8988T (cell line): Measurements from ENCODE around the gene PEX10.
"Not testable (repeated sequence)": the region's sequence is repeated elsewhere in the genome, so short reads cannot be mapped to it uniquely, and the experiment has no call there.

Experiments
- DNase-seq: peaks from one replicate; pipeline ENCODE4 v3.0.0; 2011

PEX10 gene

DNA sequence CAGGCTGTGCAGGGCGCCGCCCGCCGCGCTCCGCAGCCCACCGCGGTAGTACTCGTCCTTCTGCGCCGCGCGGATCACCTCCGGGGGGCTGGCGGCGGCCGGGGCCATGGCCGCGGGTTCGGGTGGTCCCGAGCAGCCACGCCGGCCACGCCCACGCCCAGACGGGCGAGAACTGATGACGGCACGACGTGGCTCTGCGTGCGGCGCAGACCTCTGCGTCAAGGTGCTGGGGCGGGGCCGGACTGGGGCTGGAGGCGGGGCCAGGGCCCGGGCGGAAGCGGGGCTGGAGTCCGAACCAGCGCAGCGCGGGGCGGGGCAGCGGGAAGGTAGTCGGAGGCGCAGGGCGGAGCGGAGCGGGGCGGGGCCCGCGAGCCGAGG, at the start of gene PEX10:
Gene PEX10 (minus strand): TSS at position 170 of the 378 bp plus-strand sequence. CDS start 62 bp downstream, at position 108.
- DNase-seq, result peak; percentile 86

DNA sequence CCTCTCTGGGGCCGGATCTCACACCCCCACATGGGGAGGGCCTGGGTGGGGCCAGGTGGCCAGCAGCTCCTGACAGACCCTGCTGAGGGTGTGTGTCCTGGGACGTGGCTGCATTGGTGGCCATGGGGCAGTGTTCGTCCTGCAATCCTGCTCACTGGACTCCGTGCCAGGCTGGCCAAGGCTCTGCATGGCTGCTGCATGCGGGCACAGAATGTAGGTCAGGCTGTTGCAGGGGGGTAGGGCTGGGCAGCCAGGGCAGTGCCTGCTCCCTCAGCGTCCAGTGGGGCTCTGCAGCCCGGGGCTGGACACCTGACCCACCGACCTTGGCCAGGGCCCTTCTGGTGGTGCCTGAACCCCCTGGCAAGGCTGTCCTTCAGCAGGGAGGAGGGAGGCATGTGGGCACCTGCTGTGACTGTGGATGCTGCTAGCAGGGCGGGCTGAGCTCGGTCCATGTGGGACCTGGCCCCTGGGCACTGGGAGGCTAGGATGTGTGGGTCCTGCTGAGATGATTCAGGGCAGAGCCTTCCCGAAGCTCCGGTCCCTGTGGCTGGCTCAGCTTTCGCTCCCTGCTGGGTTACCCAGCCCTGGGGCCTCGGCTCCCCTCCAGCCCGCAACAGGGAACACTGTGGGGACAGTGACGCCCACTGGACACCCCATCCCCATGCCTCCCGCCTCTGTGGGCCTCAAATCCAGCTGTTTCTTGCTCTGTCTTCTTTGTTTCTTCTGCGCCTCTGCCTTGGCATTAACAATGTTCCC, 48.8 kb upstream of the PEX10 start:
- no peak for DNase-seq

DNA sequence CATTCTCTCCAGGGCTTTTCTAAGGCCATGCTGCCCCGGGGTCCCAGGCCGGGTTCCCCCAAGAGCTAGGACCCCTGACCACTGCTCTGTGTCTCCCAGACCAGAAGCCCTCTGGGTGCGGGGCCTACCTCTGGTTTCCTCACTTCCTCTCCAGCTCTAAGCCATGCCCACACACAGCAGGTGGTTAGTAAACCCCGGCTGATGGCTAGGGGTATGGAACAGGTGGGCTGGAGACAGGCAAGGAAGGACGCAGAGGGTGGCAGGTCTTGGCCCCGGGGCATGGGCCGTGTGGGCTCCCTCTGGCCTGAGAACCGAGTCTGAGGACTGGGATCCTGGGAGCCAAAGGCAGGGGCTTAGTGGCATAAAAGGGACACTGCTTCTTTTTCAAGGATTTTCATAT, 47.8 kb upstream of the PEX10 start:
- no peak for DNase-seq

DNA sequence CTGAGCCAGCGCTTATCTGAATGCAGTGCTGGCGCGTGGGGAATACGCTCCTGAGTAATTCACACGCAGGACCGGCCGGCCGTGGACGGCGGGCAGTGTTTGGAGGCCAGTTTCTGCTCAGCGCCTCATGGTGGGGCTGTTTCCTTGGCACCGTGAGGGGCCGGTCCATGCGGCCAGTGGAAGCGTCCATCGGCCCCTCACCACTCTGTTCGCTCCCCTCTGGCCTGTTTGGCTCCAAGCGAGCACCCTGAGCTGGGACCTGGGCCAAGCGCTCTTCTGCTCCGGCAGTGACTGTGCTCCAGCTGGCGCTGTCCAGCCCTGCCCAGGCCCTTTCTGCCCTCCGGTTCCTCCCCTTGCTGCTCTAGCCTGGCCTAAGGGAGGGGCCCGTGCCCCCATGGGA, 47.4 kb upstream of the PEX10 start:
- no peak for DNase-seq

DNA sequence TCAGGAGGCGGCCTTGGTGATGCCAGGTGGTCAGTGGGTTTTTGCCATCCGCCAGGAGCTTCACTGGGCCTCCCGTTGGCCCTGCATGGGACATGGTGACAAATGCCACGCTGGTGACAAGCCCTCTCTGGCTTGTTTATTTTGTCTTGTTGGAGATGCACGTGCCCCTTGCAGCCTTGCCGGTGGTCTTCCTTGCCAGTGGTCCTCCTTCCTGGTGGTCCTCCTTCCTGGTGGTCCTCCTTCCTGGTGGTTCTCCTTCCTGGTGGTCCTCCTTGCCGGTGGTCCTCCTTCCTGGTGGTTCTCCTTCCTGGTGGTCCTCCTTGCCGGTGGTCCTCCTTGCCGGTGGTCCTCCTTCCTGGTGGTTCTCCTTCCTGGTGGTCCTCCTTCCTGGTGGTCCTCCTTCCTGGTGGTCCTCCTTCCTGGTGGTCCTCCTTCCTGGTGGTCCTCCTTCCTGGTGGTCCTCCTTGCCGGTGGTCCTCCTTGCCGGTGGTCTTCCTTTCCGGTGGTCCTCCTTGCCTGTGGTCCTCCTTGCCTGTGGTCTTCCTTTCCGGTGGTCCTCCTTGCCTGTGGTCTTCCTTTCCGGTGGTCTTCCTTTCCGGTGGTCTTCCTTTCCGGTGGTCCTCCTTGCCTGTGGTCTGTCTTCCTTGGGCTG, 46.9 kb upstream of the PEX10 start:
- DNase-seq, result not testable (repeated sequence)

DNA sequence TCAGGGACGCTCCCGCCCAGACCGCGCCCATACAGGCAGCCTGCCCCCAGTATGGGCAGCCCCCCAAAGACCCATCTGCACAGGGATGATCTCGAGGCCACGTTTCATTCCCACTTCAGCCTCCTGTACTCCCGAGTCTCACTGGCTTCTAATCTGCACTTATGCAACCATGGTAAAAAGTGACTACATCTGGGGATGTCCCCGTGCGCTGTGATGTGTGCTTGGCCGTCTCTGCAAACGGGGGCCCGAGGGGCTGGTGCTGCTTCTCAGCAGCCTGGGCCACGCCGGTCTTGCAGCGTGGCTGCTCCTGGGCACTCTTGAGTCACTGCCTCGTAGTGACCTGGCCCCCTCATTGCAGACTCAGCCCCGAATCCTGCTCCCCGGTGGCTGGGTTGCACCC, 46.3 kb upstream of the PEX10 start:
- no peak for DNase-seq

DNA sequence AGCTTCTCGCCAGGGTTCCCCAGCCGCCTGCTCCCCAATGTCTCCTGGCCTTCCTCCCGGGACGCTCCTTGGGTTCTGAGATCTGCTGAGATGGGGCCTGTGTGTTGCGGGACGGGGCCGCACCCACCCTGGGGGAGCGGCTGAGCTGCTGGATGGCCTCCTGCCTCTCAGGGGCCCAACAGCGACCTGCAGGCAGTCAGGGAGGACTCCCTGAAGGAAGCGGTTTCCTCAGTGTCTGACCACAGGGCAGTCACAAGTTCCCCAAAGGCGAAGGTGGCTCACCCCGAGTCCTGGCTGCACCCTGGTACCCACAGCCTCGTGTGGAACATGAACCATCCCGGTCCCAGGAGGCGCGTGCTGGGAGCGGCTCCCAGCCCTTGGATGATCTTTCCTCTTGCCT, 45.1 kb upstream of the PEX10 start:
- no peak for DNase-seq

DNA sequence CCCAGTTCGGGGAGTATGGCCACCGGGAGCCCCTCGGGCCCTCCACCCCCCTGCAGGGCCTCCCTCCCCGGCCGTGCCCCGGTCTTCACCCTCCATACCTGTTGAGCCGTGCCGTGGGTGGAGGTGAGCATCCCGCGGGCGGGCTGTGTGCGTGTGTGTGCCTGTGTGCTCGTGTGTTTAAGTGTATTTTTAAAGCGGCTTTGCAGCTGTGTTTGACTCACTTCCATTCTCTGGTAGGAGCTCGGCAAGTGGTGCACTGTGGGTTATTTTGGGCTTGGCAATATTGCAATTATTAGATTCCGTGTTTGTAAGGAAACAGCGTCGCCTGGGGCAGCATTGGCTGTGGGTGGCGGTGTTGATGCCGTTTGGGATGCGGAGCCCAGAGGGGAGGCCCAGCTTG, 43.4 kb upstream of the PEX10 start:
- no peak for DNase-seq

DNA sequence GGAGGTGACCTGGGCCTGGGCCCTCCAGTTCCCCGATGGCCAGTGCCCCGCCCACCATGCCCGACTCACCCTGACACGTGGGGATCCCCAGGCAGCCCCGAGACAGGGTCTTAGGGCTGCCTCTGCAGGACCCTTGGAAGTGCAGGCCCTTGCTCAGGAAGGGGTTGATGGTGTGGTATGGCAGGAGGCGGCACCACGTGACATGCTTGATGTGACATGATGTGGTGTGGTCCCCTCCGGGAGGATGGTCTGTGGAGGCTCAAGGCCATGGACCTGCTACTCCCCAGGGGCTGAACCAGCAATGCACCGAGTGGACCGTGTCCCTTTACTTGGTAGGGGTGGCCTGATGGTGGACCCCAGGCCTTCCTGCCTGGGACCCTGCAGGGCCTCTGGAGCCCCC, 41.9 kb upstream of the PEX10 start:
- no peak for DNase-seq

DNA sequence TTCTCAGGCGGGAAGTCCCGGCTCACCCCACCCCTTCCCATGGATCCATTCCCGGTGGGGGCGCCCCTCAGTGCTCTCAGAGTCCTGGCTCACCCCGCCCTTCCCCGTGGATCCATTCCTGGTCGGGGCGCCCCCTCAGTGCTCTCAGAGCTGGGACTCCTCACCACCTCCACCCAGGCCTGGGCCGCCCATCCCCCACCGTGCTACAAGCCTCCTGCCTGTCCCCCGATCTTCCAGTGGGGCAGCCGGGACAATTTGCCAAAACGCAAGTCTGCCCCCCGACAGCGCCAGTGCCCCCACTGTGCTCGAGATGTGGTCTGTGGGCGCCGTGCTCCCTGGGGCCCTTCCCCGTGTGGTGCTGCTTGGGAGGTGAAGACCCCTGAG, 40.6 kb upstream of the PEX10 start:
- no peak for DNase-seq

DNA sequence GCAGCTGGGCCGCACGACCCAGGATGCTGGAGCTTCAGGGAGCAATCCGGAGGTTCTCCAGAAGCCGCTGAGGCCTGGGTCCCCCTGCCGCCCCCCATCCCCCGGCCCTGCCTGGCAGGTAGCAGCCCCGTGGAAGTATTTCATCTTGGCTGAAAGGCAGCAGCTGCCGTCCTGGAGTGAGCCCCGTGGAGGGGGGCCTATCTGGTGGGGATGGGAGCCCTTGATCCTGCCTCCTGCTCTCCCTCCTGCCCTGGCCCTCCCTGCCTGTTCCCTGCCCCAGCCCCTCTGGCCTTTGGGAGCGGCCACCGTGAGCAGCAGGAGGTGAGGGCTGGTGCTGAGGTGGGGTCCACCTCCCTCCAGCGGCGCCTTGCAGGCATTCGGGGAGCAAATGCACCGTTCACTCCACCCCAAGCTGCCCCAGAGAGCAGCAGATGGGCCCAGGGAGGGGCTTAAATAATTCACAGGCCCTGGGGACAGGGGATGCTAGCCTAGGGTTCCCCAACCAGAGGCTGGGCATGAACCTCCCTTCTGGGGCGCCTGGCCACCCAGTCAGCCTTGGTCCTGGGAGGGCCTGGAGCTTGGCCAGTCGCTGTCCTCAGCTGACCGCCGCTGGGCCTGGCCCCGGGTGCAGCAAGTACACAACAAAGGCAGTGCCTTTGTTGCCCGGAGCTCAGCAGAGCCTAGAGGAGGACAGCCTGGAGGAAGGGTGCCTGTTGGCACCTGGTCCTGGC, 40.0 kb upstream of the PEX10 start:
- no peak for DNase-seq

DNA sequence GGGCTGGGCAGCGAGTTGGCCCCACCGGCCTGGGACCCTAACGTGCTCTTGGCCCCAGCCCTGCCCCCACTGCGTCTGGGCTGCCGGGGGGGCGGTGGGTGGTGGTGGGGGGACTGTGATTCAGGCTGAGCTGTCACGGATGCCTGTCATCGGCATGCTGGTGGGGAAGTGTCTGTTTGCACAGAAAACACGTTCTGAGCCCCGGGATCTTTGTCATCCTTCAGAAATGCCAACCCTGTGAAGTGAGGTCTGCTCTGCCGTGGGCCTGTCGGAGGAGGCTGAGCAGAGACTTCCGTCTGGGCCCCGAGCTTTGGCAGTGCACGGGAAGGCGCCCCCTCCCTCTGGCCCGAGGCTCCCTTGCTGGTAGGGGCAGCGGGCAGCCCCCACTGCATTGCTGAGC, 39.4 kb upstream of the PEX10 start:
- DNase-seq, result peak; percentile 97

DNA sequence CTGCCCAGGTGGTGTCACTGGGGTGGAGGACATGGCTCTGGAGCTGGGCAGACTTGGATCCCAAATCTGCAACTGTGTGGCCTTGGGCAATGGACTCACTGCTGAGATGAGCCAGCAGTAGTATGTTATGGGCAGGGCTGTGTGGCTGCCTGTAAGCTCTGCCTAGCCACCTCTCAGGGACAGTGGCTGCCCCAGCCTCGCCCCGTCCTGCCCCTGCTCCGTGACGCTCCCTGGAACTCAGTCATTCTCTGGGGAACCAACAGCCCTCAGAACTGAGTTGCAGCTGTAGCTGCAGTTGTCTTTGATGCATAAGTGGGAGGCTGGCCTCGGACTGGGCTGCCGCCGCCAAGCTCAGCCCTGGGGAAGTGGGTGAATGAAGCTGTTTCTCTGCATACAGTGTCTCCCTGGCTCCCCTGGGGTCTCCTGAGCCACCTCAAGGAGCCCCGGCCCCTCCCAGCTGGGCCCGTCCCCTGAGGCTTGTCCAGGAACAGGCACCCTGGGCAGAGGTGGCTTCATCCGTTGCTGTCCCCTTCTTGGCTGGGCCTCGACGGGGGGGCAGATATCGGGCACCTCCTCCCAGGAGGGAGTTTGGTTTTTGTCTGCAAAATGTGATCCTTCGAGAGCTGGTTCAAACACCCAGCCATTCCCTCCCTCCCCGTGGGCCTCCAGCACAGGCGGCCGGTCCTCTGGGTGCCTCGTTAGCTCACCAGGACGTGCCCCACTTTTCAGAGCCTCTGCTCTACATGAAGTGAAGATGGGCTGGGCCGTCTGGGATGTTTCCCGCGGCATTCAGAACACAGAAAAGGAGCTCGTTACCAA, 37.5 kb upstream of the PEX10 start:
- no peak for DNase-seq

DNA sequence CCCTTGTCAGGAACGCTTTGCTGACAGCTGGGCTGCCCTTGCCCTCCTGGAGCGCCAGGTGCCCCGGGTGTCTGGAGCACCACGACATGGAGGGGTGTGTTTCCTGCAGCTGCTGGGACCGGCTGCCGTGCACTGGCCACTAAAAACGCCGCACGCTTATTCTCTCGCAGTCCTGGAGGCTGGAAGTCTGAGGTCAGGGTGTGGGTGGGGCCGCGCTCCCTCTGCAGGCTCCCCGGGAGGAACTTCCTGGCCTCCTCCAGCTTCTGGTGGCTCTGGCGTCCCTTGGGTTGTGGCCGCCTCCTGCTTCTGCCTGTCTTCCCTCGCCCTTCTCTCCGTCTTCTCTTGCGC, 35.7 kb upstream of the PEX10 start:
- no peak for DNase-seq

DNA sequence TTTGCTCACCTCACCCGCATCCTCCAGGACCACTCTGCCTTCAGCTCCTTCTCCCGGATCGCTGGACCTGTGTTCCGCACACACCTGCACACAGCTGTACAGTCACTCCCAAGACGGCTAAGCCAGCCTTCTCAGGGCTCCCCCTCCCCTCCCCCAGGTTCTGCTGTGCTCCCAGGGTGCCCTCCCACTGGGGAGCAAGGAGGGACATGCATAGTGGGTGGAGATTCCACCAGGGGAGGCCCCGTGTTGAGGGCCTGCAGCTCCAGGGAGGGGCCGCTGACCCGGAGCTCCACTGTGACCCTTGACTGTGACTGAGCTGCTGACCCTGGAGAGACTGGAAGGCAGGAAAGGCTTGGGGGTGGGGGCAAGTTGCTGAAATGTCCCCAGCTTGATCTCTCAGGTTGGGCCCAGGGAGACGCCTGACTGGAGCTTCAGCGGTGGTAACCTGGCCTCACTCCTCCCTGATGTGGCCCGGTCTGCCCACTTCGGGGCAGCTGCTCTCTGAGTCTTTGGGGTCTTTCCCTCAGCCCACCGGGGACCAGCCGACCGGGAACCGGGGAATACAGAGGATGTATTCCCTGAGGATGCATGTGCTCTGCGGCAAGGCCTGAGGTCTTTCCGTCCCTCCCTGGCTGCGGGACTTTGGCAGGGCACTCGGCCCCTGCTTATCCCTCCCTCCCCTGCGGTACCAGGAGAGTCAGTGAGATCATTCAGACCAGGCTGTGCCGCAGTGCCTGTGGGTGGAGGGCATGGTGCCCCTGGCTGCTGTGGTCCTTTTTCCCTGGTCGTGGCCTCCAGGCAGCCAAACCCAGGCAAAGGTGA, 35.1 kb upstream of the PEX10 start:
- no peak for DNase-seq

DNA sequence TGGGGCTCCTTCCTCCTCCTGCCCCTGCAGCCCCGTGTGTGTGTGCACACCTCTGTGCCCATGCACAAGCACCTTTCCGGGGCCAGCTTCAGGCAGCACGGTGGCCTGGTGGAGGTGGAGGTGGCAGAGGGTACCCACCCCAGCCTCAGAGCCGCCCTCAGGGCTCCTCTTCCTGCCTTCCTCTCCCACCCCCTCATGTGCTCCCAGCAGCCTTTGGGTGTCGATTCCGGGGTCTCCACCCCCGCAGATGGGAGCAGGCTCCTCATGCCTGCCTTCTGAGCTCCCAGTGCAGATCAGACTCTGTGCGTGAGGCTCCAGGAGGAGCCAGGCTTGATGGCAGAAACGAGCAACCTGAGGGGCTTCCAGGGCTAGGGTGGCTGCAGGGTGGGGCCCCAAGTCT, 34.5 kb upstream of the PEX10 start:
- no peak for DNase-seq

DNA sequence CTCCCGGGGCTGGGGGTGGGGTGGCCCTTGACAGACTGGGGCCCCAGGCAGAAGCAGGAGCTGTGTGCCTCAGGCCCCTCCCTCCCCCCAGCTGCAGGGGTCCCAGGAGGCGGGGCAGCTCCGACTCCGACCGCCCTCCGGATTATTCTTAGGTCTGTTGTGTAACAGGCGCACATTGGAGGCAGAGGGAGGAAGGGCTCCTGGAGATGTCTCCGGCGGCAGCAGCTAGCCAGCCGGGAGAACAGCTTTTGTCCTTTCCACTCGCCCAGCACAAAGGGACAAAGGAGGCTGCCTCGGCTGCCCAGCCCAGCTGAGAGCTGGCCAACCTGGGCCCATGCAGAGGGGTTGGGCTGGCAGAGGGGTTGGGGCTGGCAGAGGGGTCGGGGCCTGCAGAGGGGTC, 34.0 kb upstream of the PEX10 start:
- DNase-seq, result no peak

DNA sequence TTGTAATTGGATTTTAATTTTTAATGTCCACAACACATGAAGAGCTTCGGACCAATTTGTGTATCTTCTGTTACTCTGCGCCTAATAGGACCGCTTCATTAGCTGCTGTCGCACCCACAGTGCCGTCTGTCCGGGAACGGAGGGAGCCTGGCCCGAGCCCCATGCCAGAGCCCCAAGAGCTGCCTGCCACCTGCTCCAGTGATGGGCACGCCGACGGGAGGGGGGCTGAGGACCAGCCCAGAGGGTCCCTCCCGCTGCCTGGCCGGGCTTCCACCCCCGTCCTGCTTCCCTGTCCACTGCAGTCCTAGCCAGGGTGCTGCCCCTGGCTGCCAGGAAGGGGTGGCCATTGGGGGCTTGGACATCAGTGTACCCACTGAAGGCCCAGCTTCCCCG, 33.5 kb upstream of the PEX10 start:
- no peak for DNase-seq

DNA sequence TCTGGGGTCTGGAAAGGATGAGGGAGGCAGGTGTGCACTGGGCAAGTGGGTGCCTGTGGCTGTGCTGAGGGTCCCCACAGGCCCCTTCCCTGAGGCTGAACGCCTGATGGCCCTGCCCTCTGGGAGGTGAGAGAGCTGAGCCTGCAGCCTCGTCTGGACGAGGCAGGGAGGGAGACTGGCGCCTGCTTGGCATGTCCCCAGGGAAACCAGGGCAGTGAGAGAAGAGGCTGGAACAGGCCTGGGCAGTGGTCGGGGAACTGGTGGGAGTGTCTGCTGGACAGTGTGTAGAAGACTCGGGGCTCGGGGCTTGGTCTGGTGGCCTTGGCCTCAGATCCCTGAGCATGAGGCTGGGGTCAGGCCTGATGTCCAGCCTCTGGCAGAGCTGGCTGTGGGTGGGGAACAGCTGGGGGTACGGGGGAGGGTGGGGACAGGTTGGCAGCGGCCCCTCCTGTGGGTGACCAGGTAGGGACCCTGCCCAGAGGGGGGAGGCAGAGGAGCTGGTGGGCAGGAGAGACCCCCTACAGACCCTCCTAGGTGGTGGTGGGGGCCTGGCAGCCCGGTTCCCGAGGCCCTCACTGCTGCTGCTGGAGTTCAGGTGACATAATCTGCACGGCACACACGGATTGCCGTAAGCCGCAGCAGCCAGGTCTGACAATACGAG, 32.9 kb upstream of the PEX10 start:
- no peak for DNase-seq

DNA sequence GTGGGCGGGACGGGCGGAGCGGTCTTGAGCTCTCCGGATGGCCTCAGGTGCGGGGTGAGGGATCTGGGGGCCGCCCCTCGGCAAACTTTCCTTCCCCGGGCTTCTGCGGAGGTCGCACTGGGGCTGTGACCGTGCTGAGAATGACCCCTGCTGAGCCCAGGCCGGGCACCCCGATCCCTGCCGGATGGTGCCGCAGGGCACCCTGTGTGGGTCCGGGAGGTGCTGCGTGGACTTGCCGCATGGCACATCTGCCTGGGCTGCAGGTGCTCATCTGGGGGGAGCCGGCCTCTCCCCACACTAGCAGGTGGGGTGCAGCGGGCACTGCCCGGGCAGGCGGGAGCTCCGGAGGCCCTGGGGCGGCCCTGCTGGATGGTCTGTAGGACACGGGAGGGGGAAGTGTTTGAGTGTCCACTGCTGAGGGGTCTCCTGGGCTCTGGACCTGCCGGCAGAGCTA, 31.8 kb upstream of the PEX10 start:
- no peak for DNase-seq

DNA sequence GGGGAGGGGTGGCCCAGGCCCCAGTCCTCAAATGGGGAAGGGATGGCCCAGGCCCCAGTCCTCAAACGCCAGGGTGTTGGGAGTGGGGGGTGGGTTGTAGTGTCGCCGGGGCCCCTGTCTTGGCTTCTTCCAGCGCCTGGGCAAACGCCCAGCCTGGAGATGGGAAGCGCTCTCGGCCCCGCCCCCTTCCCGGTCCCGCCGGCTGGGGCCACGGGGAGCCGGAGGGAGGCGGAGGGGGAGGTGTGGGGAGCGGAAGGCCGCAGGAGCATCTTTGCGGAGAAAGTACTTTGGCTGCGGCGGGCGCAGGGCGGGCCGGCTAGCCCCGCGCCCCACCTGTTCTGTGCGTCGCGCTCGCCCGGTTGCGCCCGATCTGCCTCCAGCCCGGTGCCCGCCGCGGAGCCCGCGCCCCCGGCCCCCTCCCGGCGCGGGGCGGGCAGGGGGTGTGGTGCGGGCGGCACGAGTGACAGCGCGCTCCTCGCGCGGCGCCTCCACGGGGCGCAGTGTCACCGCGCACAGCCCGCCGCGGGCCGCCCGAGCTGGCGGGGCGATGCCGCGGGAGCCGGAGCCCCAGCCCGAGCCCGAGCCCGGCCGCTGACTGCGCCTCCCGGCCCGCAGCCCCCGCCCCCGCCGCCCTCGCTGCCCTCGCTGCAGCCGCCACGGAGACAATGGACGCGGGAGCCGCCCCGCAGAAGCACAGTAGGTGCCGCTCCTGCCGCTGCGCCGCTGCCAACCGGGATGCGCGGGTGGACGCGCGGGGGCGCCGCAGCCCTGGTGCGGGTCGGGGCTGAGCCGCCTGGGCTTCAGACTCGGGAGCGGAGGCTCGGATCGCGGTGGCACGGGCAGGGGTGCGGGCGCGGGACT, 31.1 kb upstream of the PEX10 start:
- DNase-seq, result no peak
